Neural crest cell (in vitro differentiated cells): Measurements from ENCODE around the gene MT1B. TPM values are rescaled to one million over a fixed set of nuclear protein-coding genes. Genes with fewer than 3 reads are reported as not detected.
A peak's percentile ranks its signal among the peaks of the same experiment; 100 is the strongest.

Experiments used
- DNase-seq: peaks from one replicate; pipeline ENCODE4 v3.0.0; 2021; ENCODE audit warnings: low read depth, mixed read lengths, low spot score
- H3K27ac Mint-ChIP-seq: one replicate; pipeline ENCODE4 v1.8.0; 2021; ENCODE audit warnings: mild to moderate bottlenecking, mixed read lengths; ENCODE audit not compliant: unreplicated experiment
- H3K27me3 Mint-ChIP-seq: 2 replicates; pipeline ENCODE4 v1.8.0; 2021; ENCODE audit warnings: low read depth, mild to moderate bottlenecking, mixed read lengths
- H3K36me3 Mint-ChIP-seq: 2 replicates; pipeline ENCODE4 v1.8.0; 2021; ENCODE audit warnings: low read depth, mild to moderate bottlenecking, mixed read lengths
- H3K4me1 Mint-ChIP-seq: 2 replicates; pipeline ENCODE4 v1.8.0; 2021; ENCODE audit warnings: mixed read lengths
- H3K4me3 Mint-ChIP-seq: one replicate; pipeline ENCODE4 v1.8.0; 2021; ENCODE audit warnings: mild to moderate bottlenecking, mixed read lengths
- H3K9me3 Mint-ChIP-seq: 2 replicates; pipeline ENCODE4 v1.8.0; 2021; ENCODE audit warnings: mixed read lengths
- total RNA-seq: library from RNA; stranded (reverse); gene quantifications from 2 replicates; pipeline ENCODE4 v1.2.1, GENCODE V29; 2021
- TF ChIP-seq, protein P1 (sequence below): fragments of 200-600 bp; sonication (generic); conservative IDR thresholded peaks from 2 replicates; pipeline ENCODE4 v1.5.0; 2021; ENCODE audit warnings: antibody characterized with exemption, mild to moderate bottlenecking

The MT1B gene
- total RNA-seq, 1 donor from 2014 or later = not detected

DNA sequence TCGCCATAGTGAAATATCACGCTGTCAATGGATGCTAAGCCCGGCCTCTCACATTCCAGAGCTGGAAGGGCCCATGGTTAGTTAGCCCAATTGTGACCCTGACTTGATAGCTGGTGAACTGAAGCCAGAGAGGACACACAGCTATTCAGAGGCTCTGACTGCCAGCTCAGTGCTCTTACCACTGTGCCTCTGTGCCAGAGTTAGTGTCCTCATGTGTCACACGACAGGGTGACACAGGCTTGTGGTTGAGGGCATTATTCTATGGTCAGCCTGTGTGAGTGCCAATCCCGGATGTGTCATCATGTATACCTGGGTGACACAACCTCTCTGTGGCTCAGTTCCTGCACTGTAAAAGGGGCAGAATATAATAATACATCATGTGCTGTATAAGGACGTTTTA is 28.1 kb downstream of the MT1B start:
- Mint-ChIP-seq H3K4me1 (peaks cover 14% of the 10 kb centered on the region), H3K4me3 (no peak overlapping the region), H3K27me3 (peaks cover 33% of the 10 kb centered on the region), H3K27ac (no peak overlapping the region), H3K36me3 (no peaks in the 10 kb centered on the region), H3K9me3 (no peaks in the 10 kb centered on the region)
- TF ChIP-seq, protein P1, sequence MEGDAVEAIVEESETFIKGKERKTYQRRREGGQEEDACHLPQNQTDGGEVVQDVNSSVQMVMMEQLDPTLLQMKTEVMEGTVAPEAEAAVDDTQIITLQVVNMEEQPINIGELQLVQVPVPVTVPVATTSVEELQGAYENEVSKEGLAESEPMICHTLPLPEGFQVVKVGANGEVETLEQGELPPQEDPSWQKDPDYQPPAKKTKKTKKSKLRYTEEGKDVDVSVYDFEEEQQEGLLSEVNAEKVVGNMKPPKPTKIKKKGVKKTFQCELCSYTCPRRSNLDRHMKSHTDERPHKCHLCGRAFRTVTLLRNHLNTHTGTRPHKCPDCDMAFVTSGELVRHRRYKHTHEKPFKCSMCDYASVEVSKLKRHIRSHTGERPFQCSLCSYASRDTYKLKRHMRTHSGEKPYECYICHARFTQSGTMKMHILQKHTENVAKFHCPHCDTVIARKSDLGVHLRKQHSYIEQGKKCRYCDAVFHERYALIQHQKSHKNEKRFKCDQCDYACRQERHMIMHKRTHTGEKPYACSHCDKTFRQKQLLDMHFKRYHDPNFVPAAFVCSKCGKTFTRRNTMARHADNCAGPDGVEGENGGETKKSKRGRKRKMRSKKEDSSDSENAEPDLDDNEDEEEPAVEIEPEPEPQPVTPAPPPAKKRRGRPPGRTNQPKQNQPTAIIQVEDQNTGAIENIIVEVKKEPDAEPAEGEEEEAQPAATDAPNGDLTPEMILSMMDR = no peak
- no peak for DNase-seq

DNA sequence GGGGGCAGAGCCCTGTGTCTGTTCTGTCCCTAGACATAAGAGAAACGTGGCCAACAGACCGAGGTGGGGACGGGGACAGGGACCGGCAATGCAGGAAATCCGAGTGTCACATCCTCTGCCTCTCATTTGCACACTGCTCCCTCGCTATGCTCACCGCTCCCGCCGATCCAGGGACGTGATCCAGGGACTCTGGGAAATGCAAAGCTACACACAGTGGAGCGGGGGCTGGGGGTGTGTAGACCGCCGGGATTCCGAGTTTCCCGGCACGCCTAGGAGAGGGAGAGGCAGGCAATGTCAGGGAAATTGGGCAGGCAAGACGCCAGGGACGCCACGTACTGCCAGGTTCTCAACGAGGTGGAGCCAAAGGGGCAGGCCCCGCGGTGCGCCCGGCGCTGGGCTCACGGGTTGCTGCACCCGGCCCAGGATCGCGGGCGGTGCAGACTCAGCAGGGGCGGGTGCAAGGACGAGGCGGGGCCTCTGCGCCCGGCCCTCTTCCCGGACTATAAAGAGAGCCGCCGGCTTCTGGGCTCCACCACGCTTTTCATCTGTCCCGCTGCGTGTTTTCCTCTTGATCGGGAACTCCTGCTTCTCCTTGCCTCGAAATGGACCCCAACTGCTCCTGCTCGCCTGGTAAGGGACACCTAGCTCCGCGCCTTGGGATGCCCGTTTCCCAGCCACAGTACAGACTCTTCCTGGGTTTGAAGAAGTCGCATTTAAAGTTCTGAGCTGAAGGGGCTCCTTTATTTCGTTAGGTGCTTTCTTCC is 30.4 kb downstream of the MT1B start, which contains the start of gene MT1X:
MT1X (plus strand) TSS at position 532 of the 764 bp plus-strand sequence; CDS start at position 603, 71 bp downstream.
- Mint-ChIP-seq H3K9me3 (peaks cover 3% of the 10 kb centered on the region), H3K27me3 (peaks cover 14% of the 10 kb centered on the region), H3K4me3 (peak within 1 kb of the TSS; percentile 89), H3K27ac (peak within 1 kb of the TSS; percentile 95), H3K36me3 (no peaks in the 10 kb centered on the region), H3K4me1 (peaks cover 14% of the 10 kb centered on the region)
- TF ChIP-seq, protein P1 = no peak
- peak; percentile 72 for DNase-seq

DNA sequence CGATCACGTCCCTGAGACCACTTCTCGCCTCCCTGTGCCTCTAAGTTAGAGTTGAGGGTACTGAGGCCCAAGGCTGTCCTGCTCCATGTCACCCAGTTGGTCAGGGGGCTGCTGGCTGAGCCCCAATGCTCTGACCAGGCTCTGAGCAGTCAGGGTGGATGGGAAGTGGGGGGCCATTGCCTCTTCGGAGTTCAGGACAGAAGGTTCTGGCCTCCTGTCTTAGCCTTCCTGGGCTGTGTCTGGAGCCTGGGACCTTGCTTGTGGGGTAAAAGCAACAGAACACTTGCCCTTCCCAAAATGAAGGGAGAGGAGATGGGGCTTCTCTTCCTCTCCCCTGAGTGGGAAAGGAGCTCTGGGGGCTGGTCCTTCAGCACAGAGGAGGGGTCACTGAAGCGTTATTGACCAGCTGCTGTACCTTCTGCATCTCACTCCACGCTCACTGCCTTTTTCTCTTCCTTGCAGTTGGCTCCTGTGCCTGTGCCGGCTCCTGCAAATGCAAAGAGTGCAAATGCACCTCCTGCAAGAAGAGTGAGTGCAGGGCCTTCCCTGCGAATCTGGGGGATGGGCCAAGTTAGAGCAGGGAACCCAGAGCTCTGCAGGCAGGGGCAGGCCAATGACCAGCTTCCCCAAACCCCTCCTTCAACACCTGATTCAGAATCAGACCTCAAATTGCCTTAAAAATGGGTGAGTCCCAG is 31.2 kb downstream of the MT1B start:
- H3K27me3 Mint-ChIP-seq = peaks cover 8% of the 10 kb centered on the region
- peaks cover 14% of the 10 kb centered on the region for H3K4me1 Mint-ChIP-seq
- DNase-seq = no peak
- TF ChIP-seq, protein P1 = no peak
- H3K4me3 Mint-ChIP-seq = peak overlapping the region; percentile 89
- peaks cover 4% of the 10 kb centered on the region for H3K9me3 Mint-ChIP-seq
- no peaks in the 10 kb centered on the region for H3K36me3 Mint-ChIP-seq
- no peak overlapping the region for H3K27ac Mint-ChIP-seq

DNA sequence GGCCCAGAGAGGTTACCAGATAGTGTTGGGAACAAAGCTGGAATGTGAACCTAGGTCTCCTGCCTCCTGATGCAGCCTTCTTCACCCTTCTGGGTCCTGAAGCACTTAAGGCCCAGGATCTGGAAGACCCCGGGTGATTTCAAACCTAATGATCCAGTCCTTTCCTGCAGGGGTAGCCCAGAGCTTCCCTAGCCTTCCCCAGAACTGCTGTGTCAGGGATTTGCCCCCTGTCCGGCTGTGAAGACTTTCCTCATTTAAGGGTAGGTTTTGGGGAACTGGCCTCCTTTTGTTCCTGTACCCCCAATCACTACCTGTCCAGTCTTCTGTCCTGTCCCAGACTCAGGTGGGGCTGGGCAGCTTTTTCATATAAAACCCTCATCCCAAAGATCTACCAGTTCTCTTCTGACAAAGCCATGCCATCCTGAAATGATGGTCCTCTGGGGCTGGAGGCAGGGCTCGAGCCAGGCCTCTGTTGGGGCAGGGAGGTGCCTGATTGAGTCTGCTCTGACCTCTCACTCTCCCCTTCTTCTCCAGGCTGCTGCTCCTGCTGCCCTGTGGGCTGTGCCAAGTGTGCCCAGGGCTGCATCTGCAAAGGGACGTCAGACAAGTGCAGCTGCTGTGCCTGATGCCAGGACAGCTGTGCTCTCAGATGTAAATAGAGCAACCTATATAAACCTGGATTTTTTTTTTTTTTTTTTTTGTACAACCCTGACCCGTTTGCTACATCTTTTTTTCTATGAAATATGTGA is 31.9 kb downstream of the MT1B start:
- H3K4me1 Mint-ChIP-seq = peaks cover 14% of the 10 kb centered on the region
- peaks cover 5% of the 10 kb centered on the region for H3K9me3 Mint-ChIP-seq
- DNase-seq = no peak
- H3K4me3 Mint-ChIP-seq = peak overlapping the region; percentile 54
- H3K27me3 Mint-ChIP-seq = peaks cover 6% of the 10 kb centered on the region
- no peak overlapping the region for H3K27ac Mint-ChIP-seq
- H3K36me3 Mint-ChIP-seq = no peaks in the 10 kb centered on the region
- TF ChIP-seq, protein P1 = no peak

DNA sequence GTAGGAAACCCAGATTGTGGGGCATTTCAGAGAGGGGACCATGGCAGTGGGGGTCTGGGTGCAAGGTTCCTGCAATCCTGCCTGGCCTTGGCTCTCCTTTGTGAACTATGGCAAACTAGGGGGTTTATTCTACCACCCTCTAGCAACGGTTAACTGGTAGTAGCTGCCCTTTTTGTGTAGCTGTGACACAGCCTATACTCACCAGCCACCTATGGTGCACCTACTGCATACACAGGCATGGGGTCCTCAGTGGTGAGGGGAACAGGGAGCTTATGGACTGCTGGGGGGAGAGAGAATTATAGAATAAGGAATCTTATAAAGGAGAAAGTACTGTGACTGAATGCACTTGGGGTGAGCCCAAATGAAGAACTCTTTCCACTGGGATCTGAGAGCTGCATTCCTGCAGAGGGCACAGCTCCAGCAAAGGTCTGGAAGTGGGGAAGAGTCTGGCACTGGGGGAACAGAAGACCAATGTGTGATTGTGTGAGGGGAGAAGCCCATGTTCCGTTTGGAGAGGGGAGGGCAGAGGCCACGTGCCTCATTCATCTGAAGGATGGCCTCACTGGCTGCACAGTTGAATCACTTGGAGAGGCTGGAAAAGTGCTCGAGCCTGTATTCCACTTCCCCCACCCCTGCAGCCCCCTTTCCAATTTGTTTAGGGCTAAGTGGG is 32.7 kb downstream of the MT1B start:
- Mint-ChIP-seq H3K36me3 (no peaks in the 10 kb centered on the region), H3K27me3 (peaks cover 6% of the 10 kb centered on the region), H3K4me1 (peaks cover 17% of the 10 kb centered on the region), H3K4me3 (peak overlapping the region; percentile 54), H3K9me3 (peaks cover 5% of the 10 kb centered on the region), H3K27ac (no peak overlapping the region)
- TF ChIP-seq, protein P1 = no peak
- no peak for DNase-seq
